Kidney epithelial cell (primary cell): ENCODE results near the gene LTBP2. TPM values are rescaled to one million over a fixed set of nuclear protein-coding genes. Genes with fewer than 3 reads are reported as not detected.

Source experiments
- DNase-seq: peaks from one replicate; pipeline ENCODE4 v3.0.0-alpha.2; 2010; ENCODE audit warnings: low read depth
- H3K27me3 ChIP-seq: 2 replicates; pipeline ENCODE4 v1.6.0; 2011; ENCODE audit warnings: low read length; ENCODE audit not compliant: control insufficient read depth, insufficient read depth
- H3K36me3 ChIP-seq: 2 replicates; pipeline ENCODE4 v1.5.1; 2011; ENCODE audit warnings: low read length; ENCODE audit not compliant: control insufficient read depth, insufficient read depth
- H3K4me3 ChIP-seq: 2 replicates; pipeline ENCODE4 v1.5.1; 2011; ENCODE audit warnings: low read depth, mild to moderate bottlenecking, control low read depth, low read length
- total RNA-seq: library from RNA; depleted of rRNA; stranded (reverse); fragments of >200 nt; gene quantifications from 2 replicates; pipeline ENCODE4 v1.2.3, GENCODE V29; 2015
- TF ChIP-seq, protein P1 (sequence below): IDR thresholded peaks from 2 replicates; pipeline ENCODE4 v1.5.1; 2011; ENCODE audit warnings: mild to moderate bottlenecking, moderate library complexity, low read length, control low read depth, inconsistent platforms; ENCODE audit not compliant: insufficient read depth, poor library complexity, severe bottlenecking

Gene LTBP2
- 69.5 and 81.5 TPM in 2 replicates for total RNA-seq

DNA sequence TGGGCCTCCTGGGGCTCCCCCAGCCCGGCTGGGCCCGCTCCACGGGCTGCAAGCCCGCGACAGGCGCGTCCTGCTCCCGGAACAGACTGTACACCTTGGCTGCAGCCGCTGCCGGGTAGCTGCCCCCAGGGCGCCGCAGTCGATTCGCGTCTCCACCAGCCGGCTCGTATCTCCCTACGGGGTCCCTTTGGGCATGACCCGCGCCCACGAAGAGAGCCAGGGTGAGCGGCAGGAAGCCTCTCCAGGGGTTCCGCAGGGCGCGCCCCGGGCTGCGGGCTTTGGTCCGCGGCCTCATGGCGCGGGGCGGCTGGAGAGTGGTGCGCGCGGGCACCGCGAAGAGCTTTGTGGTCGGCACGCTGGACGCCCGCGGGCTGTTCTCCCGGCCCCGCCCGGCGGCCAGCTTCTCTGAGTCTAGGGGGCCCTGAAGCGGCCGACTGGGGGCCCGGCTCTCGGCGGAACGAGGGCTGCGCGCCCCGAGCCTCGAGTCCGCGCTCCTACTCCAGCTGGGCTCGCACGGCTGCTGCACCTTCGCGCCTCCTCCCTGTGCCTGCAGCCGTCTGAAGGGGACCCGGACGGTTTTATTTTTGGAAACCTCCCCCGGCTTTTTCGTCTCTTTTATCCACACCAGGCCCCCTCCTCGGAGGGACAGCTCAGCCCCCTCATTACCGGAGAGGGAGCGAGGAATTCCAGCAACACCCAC is at the start of gene LTBP2:
TSS of gene LTBP2 (minus strand) at position 588 of the 700 bp plus-strand sequence. CDS start at position 295, 293 bp downstream.
- no peak for DNase-seq
- Histone ChIP-seq H3K4me3 (peak within 1 kb of the TSS; percentile 60), H3K36me3 (no peaks in the 10 kb centered on the region), H3K27me3 (no peaks in the 10 kb centered on the region)
- TF ChIP-seq, protein P1, sequence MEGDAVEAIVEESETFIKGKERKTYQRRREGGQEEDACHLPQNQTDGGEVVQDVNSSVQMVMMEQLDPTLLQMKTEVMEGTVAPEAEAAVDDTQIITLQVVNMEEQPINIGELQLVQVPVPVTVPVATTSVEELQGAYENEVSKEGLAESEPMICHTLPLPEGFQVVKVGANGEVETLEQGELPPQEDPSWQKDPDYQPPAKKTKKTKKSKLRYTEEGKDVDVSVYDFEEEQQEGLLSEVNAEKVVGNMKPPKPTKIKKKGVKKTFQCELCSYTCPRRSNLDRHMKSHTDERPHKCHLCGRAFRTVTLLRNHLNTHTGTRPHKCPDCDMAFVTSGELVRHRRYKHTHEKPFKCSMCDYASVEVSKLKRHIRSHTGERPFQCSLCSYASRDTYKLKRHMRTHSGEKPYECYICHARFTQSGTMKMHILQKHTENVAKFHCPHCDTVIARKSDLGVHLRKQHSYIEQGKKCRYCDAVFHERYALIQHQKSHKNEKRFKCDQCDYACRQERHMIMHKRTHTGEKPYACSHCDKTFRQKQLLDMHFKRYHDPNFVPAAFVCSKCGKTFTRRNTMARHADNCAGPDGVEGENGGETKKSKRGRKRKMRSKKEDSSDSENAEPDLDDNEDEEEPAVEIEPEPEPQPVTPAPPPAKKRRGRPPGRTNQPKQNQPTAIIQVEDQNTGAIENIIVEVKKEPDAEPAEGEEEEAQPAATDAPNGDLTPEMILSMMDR = no peak

DNA sequence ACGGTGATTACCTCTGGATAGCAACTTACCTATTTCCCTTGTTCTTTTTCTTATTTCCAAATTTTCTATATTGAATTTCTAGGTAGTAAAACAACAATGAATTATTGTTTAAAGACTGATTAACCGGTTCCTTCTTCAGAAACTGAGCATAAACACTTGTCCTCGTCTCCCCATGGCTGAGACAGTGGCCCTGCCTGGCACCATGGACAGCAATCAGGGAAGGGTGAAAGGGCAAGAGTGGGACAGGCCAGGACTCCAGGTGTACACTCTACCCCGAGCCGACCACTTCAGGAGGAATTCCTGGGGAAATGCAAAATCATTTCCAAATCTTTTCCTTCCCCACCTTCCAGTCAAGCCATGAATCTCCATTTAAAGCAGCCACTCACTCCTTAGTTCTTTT is 48.8 kb upstream of the LTBP2 start:
- TF ChIP-seq, protein P1 = no peak
- Histone ChIP-seq H3K36me3 (no peaks in the 10 kb centered on the region), H3K4me3 (no peak overlapping the region), H3K27me3 (no peaks in the 10 kb centered on the region)
- no peak for DNase-seq

- H3K4me3 ChIP-seq = no peak overlapping the region
- no peaks in the 10 kb centered on the region for H3K27me3 ChIP-seq
- TF ChIP-seq, protein P1 = no peak
- no peak for DNase-seq
- no peaks in the 10 kb centered on the region for H3K36me3 ChIP-seq
Observed at GRCh38 chr14:74660167-74660566, 48.1 kb upstream of the LTBP2 start.

- Histone ChIP-seq H3K27me3 (no peaks in the 10 kb centered on the region), H3K36me3 (no peaks in the 10 kb centered on the region), H3K4me3 (no peak overlapping the region)
- TF ChIP-seq, protein P1 = no peak
- no peak for DNase-seq
Observed at GRCh38 chr14:74658535-74659131, 46.6 kb upstream of the LTBP2 start.

- DNase-seq = no peak
- TF ChIP-seq, protein P1 = no peak
- Histone ChIP-seq H3K36me3 (no peaks in the 10 kb centered on the region), H3K27me3 (no peaks in the 10 kb centered on the region), H3K4me3 (no peak overlapping the region)
Observed at GRCh38 chr14:74656964-74657363, 44.9 kb upstream of the LTBP2 start.
